ENCODE results near the gene MBOAT2.

MBOAT2 gene

GRCh38 chr2:8993902-8994278, 9.6 kb downstream of the MBOAT2 start:
- intact Hi-C loops (cut with micrococcal nuclease), result no loop called here
- H3K27me3 Mint-ChIP-seq, result no peaks in the 10 kb centered on the region
- peaks cover 40% of the 10 kb centered on the region for H3K4me1 Mint-ChIP-seq (ENCODE audit: low read depth)
- H3K4me3 Mint-ChIP-seq, result no peak overlapping the region
- H3K9me3 Mint-ChIP-seq, result no peaks in the 10 kb centered on the region
- no peak overlapping the region for H3K27ac Mint-ChIP-seq
- no peaks in the 10 kb centered on the region for H3K36me3 Mint-ChIP-seq (ENCODE audit: low read depth)

GRCh38 chr2:8993196-8993901, 10.1 kb downstream of the MBOAT2 start:
- H3K9me3 Mint-ChIP-seq, result no peaks in the 10 kb centered on the region
- H3K27ac Mint-ChIP-seq, result no peak overlapping the region
- no peaks in the 10 kb centered on the region for H3K27me3 Mint-ChIP-seq
- peaks cover 35% of the 10 kb centered on the region for H3K4me1 Mint-ChIP-seq (ENCODE audit: low read depth)
- no peaks in the 10 kb centered on the region for H3K36me3 Mint-ChIP-seq (ENCODE audit: low read depth)
- intact Hi-C loops (cut with micrococcal nuclease), result no loop called here
- H3K4me3 Mint-ChIP-seq, result no peak overlapping the region

- no peaks in the 10 kb centered on the region for H3K9me3 Mint-ChIP-seq
- H3K4me3 Mint-ChIP-seq, result no peak overlapping the region
- no peaks in the 10 kb centered on the region for H3K36me3 Mint-ChIP-seq (ENCODE audit: low read depth)
- intact Hi-C loops (cut with micrococcal nuclease), result no loop called here
- peaks cover 33% of the 10 kb centered on the region for H3K4me1 Mint-ChIP-seq (ENCODE audit: low read depth)
- H3K27ac Mint-ChIP-seq, result no peak overlapping the region
- H3K27me3 Mint-ChIP-seq, result no peaks in the 10 kb centered on the region
These were observed 10.8 kb downstream of the MBOAT2 start for GRCh38 chr2:8992643-8993042.

DNA sequence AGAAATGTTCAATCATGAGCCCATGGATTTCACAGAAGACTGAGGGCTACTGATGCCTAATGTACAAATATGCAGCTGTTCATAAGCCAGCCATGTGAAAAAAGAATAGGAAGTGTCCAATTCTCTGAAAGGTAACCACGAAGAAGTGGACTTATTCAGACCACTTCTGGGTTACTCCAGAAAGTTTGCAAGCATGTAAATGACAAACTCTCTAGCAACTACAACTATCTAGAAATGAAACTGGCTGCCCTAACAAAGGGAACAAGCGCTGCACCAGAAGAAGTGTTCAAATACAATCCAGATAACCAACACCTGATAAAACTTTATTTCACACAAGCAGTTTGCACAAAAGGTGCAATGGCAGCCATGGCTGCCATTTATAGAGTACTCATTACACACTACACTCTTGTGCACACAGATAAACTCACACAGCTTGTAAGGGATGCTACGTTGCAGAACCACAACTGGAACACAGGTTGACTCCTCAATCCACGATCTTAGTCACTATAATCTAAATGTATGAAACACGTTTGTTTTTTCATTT, 13.9 kb downstream of the MBOAT2 start:
- Mint-ChIP-seq H3K4me1 (ENCODE audit: low read depth) (peaks cover 32% of the 10 kb centered on the region), H3K36me3 (ENCODE audit: low read depth) (no peaks in the 10 kb centered on the region), H3K4me3 (no peak overlapping the region), H3K27me3 (no peaks in the 10 kb centered on the region), H3K27ac (no peak overlapping the region), H3K9me3 (no peaks in the 10 kb centered on the region)
- intact Hi-C loops (cut with micrococcal nuclease), result loop anchor here (10.0 kb wide), 1 partner anchor 145 kb away; no protein-coding TSS in a partner anchor

- no peak overlapping the region for H3K4me3 Mint-ChIP-seq
These were observed 16.1 kb downstream of the MBOAT2 start for GRCh38 chr2:8987410-8987809.

DNA sequence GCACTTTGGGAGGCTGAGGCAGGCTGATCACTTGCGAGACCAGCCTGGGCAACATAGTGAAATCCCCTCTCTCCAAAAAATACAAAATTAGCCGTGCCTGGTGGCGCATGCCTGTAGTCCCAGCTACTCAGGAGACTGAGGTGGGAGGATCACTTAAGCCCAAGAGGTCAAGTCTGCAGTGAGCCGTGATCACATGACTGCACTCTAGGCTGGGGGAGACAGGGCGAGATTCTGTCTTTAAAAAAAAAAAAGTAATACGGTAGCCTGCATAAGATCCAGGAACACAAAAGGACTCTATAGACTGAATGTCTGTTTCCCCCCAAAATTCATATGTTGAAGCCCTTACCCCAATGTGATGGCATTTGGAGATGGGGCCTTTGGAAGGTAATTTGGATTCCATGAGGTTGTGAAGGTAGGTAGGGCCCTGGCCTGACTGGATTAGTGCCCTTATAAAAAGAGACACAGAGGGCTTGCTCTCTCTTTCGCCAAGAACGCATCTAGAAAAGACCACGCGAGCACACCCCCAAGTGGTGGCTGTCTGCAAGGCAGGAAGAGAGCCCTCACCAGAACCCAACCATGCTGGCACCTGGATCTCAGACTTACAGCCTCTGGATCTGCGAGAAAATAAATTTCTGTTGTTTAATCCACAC, 17.0 kb downstream of the MBOAT2 start:
- no peaks in the 10 kb centered on the region for H3K36me3 Mint-ChIP-seq (ENCODE audit: low read depth)
- intact Hi-C loops (cut with micrococcal nuclease), result loop anchor here (10.0 kb wide), 1 partner anchor 148 kb away; no protein-coding TSS in a partner anchor
- H3K4me3 Mint-ChIP-seq, result no peak overlapping the region
- H3K9me3 Mint-ChIP-seq, result no peaks in the 10 kb centered on the region
- peaks cover 43% of the 10 kb centered on the region for H3K4me1 Mint-ChIP-seq (ENCODE audit: low read depth)
- no peaks in the 10 kb centered on the region for H3K27me3 Mint-ChIP-seq
- peak overlapping the region; percentile 50 for H3K27ac Mint-ChIP-seq

More at GRCh38 chr2:8987410-8987809, 16.1 kb downstream of the MBOAT2 start:
- no peaks in the 10 kb centered on the region for H3K9me3 Mint-ChIP-seq
- no peaks in the 10 kb centered on the region for H3K36me3 Mint-ChIP-seq (ENCODE audit: low read depth)
- no peaks in the 10 kb centered on the region for H3K27me3 Mint-ChIP-seq
- peaks cover 37% of the 10 kb centered on the region for H3K4me1 Mint-ChIP-seq (ENCODE audit: low read depth)
- H3K27ac Mint-ChIP-seq, result no peak overlapping the region
- intact Hi-C loops (cut with micrococcal nuclease), result loop anchor here (10.0 kb wide), 1 partner anchor 147 kb away; no protein-coding TSS in a partner anchor

GRCh38 chr2:8985561-8986326, 17.7 kb downstream of the MBOAT2 start:
- Mint-ChIP-seq H3K27ac (peak overlapping the region; percentile 50), H3K36me3 (ENCODE audit: low read depth) (no peaks in the 10 kb centered on the region), H3K4me1 (ENCODE audit: low read depth) (peaks cover 48% of the 10 kb centered on the region), H3K9me3 (no peaks in the 10 kb centered on the region), H3K27me3 (no peaks in the 10 kb centered on the region), H3K4me3 (no peak overlapping the region)
- intact Hi-C loops (cut with micrococcal nuclease), result loop anchor here (10.0 kb wide), 1 partner anchor 149 kb away; no protein-coding TSS in a partner anchor

DNA sequence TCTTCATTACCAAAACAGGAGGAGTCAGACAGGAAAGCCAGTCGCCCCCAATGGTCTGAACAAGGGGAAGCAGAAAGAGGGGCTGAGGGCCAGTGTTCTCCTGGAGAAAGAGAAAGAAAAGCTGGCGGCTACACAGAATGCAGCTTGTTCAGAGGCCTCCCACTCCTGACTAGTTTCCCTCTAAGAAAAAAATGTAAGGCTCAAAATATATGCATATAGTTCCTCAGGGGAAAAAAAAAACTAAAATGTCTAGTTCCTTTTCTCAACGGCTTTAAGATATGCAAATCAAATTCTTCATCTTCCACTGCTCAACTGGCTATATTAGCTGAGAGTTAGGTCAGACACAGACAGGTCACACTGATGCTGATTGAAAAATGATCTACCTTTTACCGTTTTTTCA, 18.6 kb downstream of the MBOAT2 start:
- Mint-ChIP-seq H3K36me3 (ENCODE audit: low read depth) (no peaks in the 10 kb centered on the region), H3K4me1 (ENCODE audit: low read depth) (peaks cover 46% of the 10 kb centered on the region), H3K27me3 (no peaks in the 10 kb centered on the region), H3K9me3 (no peaks in the 10 kb centered on the region), H3K4me3 (peak overlapping the region; percentile 60), H3K27ac (peak overlapping the region; percentile 50)
- intact Hi-C loops (cut with micrococcal nuclease), result loop anchor here (10.0 kb wide), 1 partner anchor 150 kb away; no protein-coding TSS in a partner anchor

DNA sequence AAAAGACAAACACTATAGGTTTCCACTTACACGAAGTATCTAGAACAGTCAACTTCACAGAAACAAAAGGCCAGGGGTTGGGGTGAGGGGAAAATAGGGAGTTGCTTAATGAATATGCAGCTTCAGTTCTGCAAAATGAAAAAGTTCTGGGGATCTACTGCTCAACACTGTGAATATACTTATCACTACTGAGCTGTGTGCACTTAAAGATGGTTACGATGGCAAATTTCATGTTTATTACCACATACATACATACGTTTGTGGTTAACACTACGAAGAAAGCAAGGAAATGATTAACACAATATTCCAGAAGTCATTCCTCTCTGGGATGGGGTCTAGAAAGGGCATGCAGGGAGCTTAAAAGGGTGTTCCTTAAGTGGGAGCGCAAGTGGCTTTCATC, 19.3 kb downstream of the MBOAT2 start:
- H3K27ac Mint-ChIP-seq, result peak overlapping the region; percentile 50

GRCh38 chr2:8983571-8983970, 19.9 kb downstream of the MBOAT2 start:
- Mint-ChIP-seq H3K4me3 (no peak overlapping the region), H3K4me1 (ENCODE audit: low read depth) (peaks cover 37% of the 10 kb centered on the region), H3K27ac (no peak overlapping the region), H3K36me3 (ENCODE audit: low read depth) (no peaks in the 10 kb centered on the region), H3K27me3 (no peaks in the 10 kb centered on the region), H3K9me3 (no peaks in the 10 kb centered on the region)
- intact Hi-C loops (cut with micrococcal nuclease), result loop anchor here (10.0 kb wide), 1 partner anchor 151 kb away; no protein-coding TSS in a partner anchor

More for the DNA sequence above, 19.3 kb downstream of the MBOAT2 start:
- H3K9me3 Mint-ChIP-seq, result no peaks in the 10 kb centered on the region
- no peaks in the 10 kb centered on the region for H3K36me3 Mint-ChIP-seq (ENCODE audit: low read depth)
- H3K4me3 Mint-ChIP-seq, result peak overlapping the region; percentile 37
- intact Hi-C loops (cut with micrococcal nuclease), result loop anchor here (10.0 kb wide), 1 partner anchor 151 kb away; no protein-coding TSS in a partner anchor
- peaks cover 39% of the 10 kb centered on the region for H3K4me1 Mint-ChIP-seq (ENCODE audit: low read depth)
- no peaks in the 10 kb centered on the region for H3K27me3 Mint-ChIP-seq

GRCh38 chr2:8981876-8982275, 21.6 kb downstream of the MBOAT2 start:
- Mint-ChIP-seq H3K9me3 (no peaks in the 10 kb centered on the region), H3K27ac (no peak overlapping the region), H3K27me3 (no peaks in the 10 kb centered on the region), H3K4me1 (ENCODE audit: low read depth) (peaks cover 37% of the 10 kb centered on the region), H3K36me3 (ENCODE audit: low read depth) (no peaks in the 10 kb centered on the region), H3K4me3 (no peak overlapping the region)
- intact Hi-C loops (cut with micrococcal nuclease), result loop anchor here (10.0 kb wide), 1 partner anchor 153 kb away; no protein-coding TSS in a partner anchor

GRCh38 chr2:8980096-8980495, 23.4 kb downstream of the MBOAT2 start:
- no peak overlapping the region for H3K27ac Mint-ChIP-seq
- peaks cover 27% of the 10 kb centered on the region for H3K4me1 Mint-ChIP-seq (ENCODE audit: low read depth)
- intact Hi-C loops (cut with micrococcal nuclease), result loop anchor here (10.0 kb wide), 1 partner anchor 155 kb away; no protein-coding TSS in a partner anchor
- no peaks in the 10 kb centered on the region for H3K27me3 Mint-ChIP-seq
- no peaks in the 10 kb centered on the region for H3K9me3 Mint-ChIP-seq
- no peak overlapping the region for H3K4me3 Mint-ChIP-seq
- no peaks in the 10 kb centered on the region for H3K36me3 Mint-ChIP-seq (ENCODE audit: low read depth)

- intact Hi-C loops (cut with micrococcal nuclease), result no loop called here
- H3K27me3 Mint-ChIP-seq, result no peaks in the 10 kb centered on the region
- H3K4me1 Mint-ChIP-seq (ENCODE audit: low read depth), result peaks cover 14% of the 10 kb centered on the region
- H3K27ac Mint-ChIP-seq, result no peak overlapping the region
- no peak overlapping the region for H3K4me3 Mint-ChIP-seq
- no peaks in the 10 kb centered on the region for H3K36me3 Mint-ChIP-seq (ENCODE audit: low read depth)
- no peaks in the 10 kb centered on the region for H3K9me3 Mint-ChIP-seq
These were observed 25.7 kb downstream of the MBOAT2 start for GRCh38 chr2:8977758-8978157.

All from dendritic cell treated with granulocyte-macrophage colony-stimulating factor and Interleukin-4, amounts not matched to agents 40 ng/mL and 50 ng/mL, for 4 days (primary cell).